Iris pigment epithelial cell (primary cell): ENCODE results near the gene C2orf76.

ENCODE experiments used
- DNase-seq: peaks from one replicate; pipeline ENCODE4 v3.0.0-alpha.2; 2011; ENCODE audit warnings: low read depth

Gene C2orf76

GRCh38 chr2:119264781-119265692 lies 101.6 kb downstream of the C2orf76 start:
- peak; percentile 43 for DNase-seq

- no peak for DNase-seq
Measured at GRCh38 chr2:119263656-119264055, 103.0 kb downstream of the C2orf76 start.

GRCh38 chr2:119263025-119263424 lies 103.6 kb downstream of the C2orf76 start:
- DNase-seq: no peak

- no peak for DNase-seq
Measured at GRCh38 chr2:119261493-119262225, 105.0 kb downstream of the C2orf76 start.

- no peak for DNase-seq
Measured at GRCh38 chr2:119260646-119261492, 105.8 kb downstream of the C2orf76 start.

- no peak for DNase-seq
Measured at GRCh38 chr2:119259296-119259860, 107.3 kb downstream of the C2orf76 start.

- no peak for DNase-seq
Measured at GRCh38 chr2:119257198-119257597, 109.4 kb downstream of the C2orf76 start.

GRCh38 chr2:119256582-119256921 lies 110.1 kb downstream of the C2orf76 start:
- DNase-seq: no peak

- peak; percentile 94 for DNase-seq
Measured at GRCh38 chr2:119255760-119256581, 110.7 kb downstream of the C2orf76 start.

- DNase-seq: no peak
Measured at GRCh38 chr2:119254601-119255080, 112.0 kb downstream of the C2orf76 start.

- no peak for DNase-seq
Measured at GRCh38 chr2:119253760-119254600, 112.7 kb downstream of the C2orf76 start.

- peak; percentile 81 for DNase-seq
Measured at GRCh38 chr2:119253114-119253702, 113.4 kb downstream of the C2orf76 start.
